Left lung (tissue), 10 donors: Measurements from ENCODE around the gene ADCY7. TPM values are rescaled to one million over a fixed set of nuclear protein-coding genes. Genes with fewer than 3 reads are reported as not detected.

ENCODE experiments used
- ATAC-seq: fragments of 200-7000 bp; cut with Tn5 transposase; one replicate; pipeline ENCODE4 v1.9.1; 2020; ENCODE audit warnings: moderate library complexity
- DNase-seq, 4 donors: peaks; one replicate each; pipeline ENCODE4 v3.0.0-alpha.2; 2013 to 2020
- H3K27ac ChIP-seq, 2 donors: fragments of 200-600 bp; sonication (generic) in 1 of 2; one replicate each; pipeline versions ENCODE4 v1.5.0 to v1.8.0; 2020 to 2021
- H3K27me3 ChIP-seq, 2 donors: fragments of 200-600 bp; sonication (generic) in 1 of 2; one replicate each; pipeline versions ENCODE4 v1.5.0 to v1.8.0; 2020 to 2021
- H3K36me3 ChIP-seq, 2 donors: fragments of 200-600 bp; sonication (generic) in 1 of 2; one replicate each; pipeline versions ENCODE4 v1.5.0 to v1.8.0; 2020 to 2021
- H3K4me1 ChIP-seq, 2 donors: fragments of 200-600 bp; one replicate each; pipeline ENCODE4 v1.8.0; 2021
- H3K4me3 ChIP-seq, 2 donors: fragments of 200-600 bp; sonication (generic) in 1 of 2; one replicate each; pipeline versions ENCODE4 v1.5.0 to v1.8.0; 2020 to 2021; ENCODE audit warnings: mild to moderate bottlenecking in 1 of 2
- H3K9me3 ChIP-seq, 2 donors: fragments of 200-600 bp; sonication (generic) in 1 of 2; one replicate each; pipeline versions ENCODE4 v1.5.0 to v1.8.0; 2020 to 2021
- CTCF ChIP-seq, 2 donors: fragments of 200-600 bp; sonication (generic) in 1 of 2; IDR thresholded peaks; one replicate each; pipeline versions ENCODE4 v1.5.0 to v1.8.0; 2021; ENCODE audit warnings: antibody characterized with exemption in 2 of 2
- intact Hi-C, 2 donors: fragments of 100-400 bp; cut with DNase I; formaldehyde crosslinking; loops; one replicate each; pipeline versions ENCODE4 v1.11.2 to v1.14.2; 2022
- polyA plus RNA-seq, 6 donors: library from polyadenylated mRNA; unstranded; fragments of 120-200 nt; gene quantifications; one replicate each; pipeline ENCODE4 v1.2.1, GENCODE V29; 2013; ENCODE audit not compliant: insufficient read length in 6 of 6
- total RNA-seq, 2 donors: library from RNA; stranded (reverse); fragmentation: NEBNext Ultra II Directional; extraction: Animal tissue kit (Norgen Biotek cat#: 25700); gene quantifications; one replicate each; pipeline ENCODE4 v1.2.1, GENCODE V29; 2021
- donor health status: DM: no; HTN: yes; CAD: no.
- donor health status: DM: no; HTN: no; CAD: no.

ADCY7 gene
- total and polyA plus RNA-seq, 8 donors, result 23.5 to 116 (median 29.9) TPM

GRCh38 chr16:50282010-50282538 is 15.7 kb downstream of the ADCY7 start:
- H3K36me3 ChIP-seq, result peaks cover 0 to 7% of the 10 kb centered on the region in 2 donors
- DNase-seq (peak in 3 of 4 donors; percentile 43 to 95 (median 92)), ATAC-seq (peak; percentile 70)
- no peaks in the 10 kb centered on the region for H3K9me3 ChIP-seq
- peaks cover 0 to 92% of the 10 kb centered on the region in 2 donors for H3K4me1 ChIP-seq
- TF ChIP-seq CTCF (IDR thresholded peaks at IDR 0.05), result peak in 1 of 2 donors; percentile 22
- H3K27ac ChIP-seq, result peak overlapping the region; percentile 73 to 93
- no peaks in the 10 kb centered on the region for H3K27me3 ChIP-seq
- H3K4me3 ChIP-seq, result peak overlapping the region in 1 of 2 donors; percentile 33
- intact Hi-C loops, result no loop called here

GRCh38 chr16:50282955-50283631 is 16.7 kb downstream of the ADCY7 start:
- Histone ChIP-seq H3K27me3 (no peaks in the 10 kb centered on the region), H3K4me3 (no peak overlapping the region), H3K36me3 (peaks cover 0 to 12% of the 10 kb centered on the region in 2 donors), H3K9me3 (no peaks in the 10 kb centered on the region), H3K27ac (peak overlapping the region; percentile 73 to 93), H3K4me1 (peaks cover 0 to 84% of the 10 kb centered on the region in 2 donors)
- ATAC-seq, result no peak
- TF ChIP-seq CTCF (IDR thresholded peaks at IDR 0.05), result no peak
- DNase-seq, result peak in 2 of 4 donors; percentile 34 to 47
- intact Hi-C loops, result no loop called here

- Histone ChIP-seq H3K4me1 (peaks cover 0 to 71% of the 10 kb centered on the region in 2 donors), H3K4me3 (no peak overlapping the region), H3K9me3 (no peaks in the 10 kb centered on the region), H3K27ac (peak overlapping the region in 1 of 2 donors; percentile 55), H3K36me3 (peaks cover 0 to 23% of the 10 kb centered on the region in 2 donors), H3K27me3 (no peaks in the 10 kb centered on the region)
- ATAC-seq (peak; percentile 77), DNase-seq (peak in 3 of 4 donors; percentile 32 to 86 (median 74))
- intact Hi-C loops, result no loop called here
- no peak for TF ChIP-seq CTCF (IDR thresholded peaks at IDR 0.05)
These were observed 18.0 kb downstream of the ADCY7 start for GRCh38 chr16:50284131-50284911.

- no peaks in the 10 kb centered on the region for H3K9me3 ChIP-seq
- DNase-seq, result peak in 2 of 4 donors; percentile 35 to 50
- H3K4me1 ChIP-seq, result peaks cover 0 to 60% of the 10 kb centered on the region in 2 donors
- peaks cover 0 to 35% of the 10 kb centered on the region in 2 donors for H3K36me3 ChIP-seq
- ATAC-seq, result no peak
- intact Hi-C loops, result no loop called here
- no peaks in the 10 kb centered on the region for H3K27me3 ChIP-seq
- no peak for TF ChIP-seq CTCF (IDR thresholded peaks at IDR 0.05)
- H3K4me3 ChIP-seq, result no peak overlapping the region
- no peak overlapping the region for H3K27ac ChIP-seq
These were observed 19.2 kb downstream of the ADCY7 start for GRCh38 chr16:50285406-50286003.
